K562 (cell line): ENCODE measurements around the gene SVIP. TPM values are rescaled to one million over a fixed set of nuclear protein-coding genes. Genes with fewer than 3 reads are reported as not detected.

Experiments used
- ATAC-seq: fragments of 200-7000 bp; cut with Tn5 transposase; 3 replicates; pipeline ENCODE4 v1.9.1; 2020; ENCODE audit warnings: moderate library complexity
- BruUV-seq: library from RNA; stranded (reverse); fragments of 400-500 nt; replicated peaks from 2 replicates; lab custom pipeline; 2021; lab: Mats Ljungman, UMichigan
- CTCF ChIA-PET: fragments of 300-600 bp; formaldehyde crosslinking; extraction: SDS; loops from one replicate; lab custom pipeline; 2021; ENCODE audit warnings: low intra/inter-chr PET ratio; lab: Yijun Ruan, JAX
- POLR2A ChIA-PET: fragments of 300-600, 350-650 bp; sonication (Branson Sonifier 250); formaldehyde crosslinking; extraction: SDS; loops from one replicate; lab custom pipeline; 2021; ENCODE audit warnings: antibody characterized with exemption, inconsistent platforms; lab: Yijun Ruan, JAX
- DNase-seq, 4 experiments: peaks; one replicate each; pipeline versions ENCODE4 v3.0.0 to v3.0.0-alpha.2; 2011 to 2018; ENCODE audit warnings: low spot score in 3 of 4, mixed read lengths in 3 of 4; ENCODE audit errors: extremely low read depth in 1 of 4
- FAIRE-seq: peaks from 2 replicates; lab custom pipeline; 2011; peaks lifted over from hg19 to GRCh38; lab: Jason Lieb, UNC
- H2AFZ ChIP-seq: 2 replicates; pipeline ENCODE4 v1.6.0; 2011; ENCODE audit warnings: low read depth, low read length, control low read depth, inconsistent platforms
- H3K27ac ChIP-seq: fragments of 200-600 bp; 3 replicates; pipeline ENCODE4 v1.8.0; 2011; ENCODE audit warnings: low read depth, mild to moderate bottlenecking, control low read depth, inconsistent platforms, low read length, moderate library complexity, mixed read lengths; ENCODE audit errors: extremely low read depth
- H3K27me3 ChIP-seq, 2 experiments: fragments of 300-600 bp in 1 of 2; 2 replicates in 1 of 2; 3 replicates in 1 of 2; pipeline versions ENCODE4 v1.6.0 to v1.8.0; 2011; ENCODE audit warnings: inconsistent platforms in 2 of 2, low read length in 2 of 2, mild to moderate bottlenecking in 1 of 2, mixed read lengths in 1 of 2, moderate library complexity in 1 of 2; ENCODE audit not compliant: control insufficient read depth in 2 of 2, insufficient read depth in 2 of 2
- H3K36me3 ChIP-seq: fragments of 300-600 bp; 3 replicates; pipeline ENCODE4 v1.8.0; 2011; ENCODE audit warnings: mild to moderate bottlenecking, low read length, inconsistent platforms; ENCODE audit not compliant: control insufficient read depth, insufficient read depth
- H3K4me1 ChIP-seq, 2 experiments: fragments of 200-600 bp in 1 of 2; replicated peaks in 1 of 2; 2 replicates in 1 of 2; 3 replicates in 1 of 2; pipeline versions ENCODE4 v1.5.1 to v1.8.0; 2011; ENCODE audit warnings: inconsistent platforms in 2 of 2, low read length in 2 of 2, mild to moderate bottlenecking in 1 of 2, mixed read lengths in 1 of 2, moderate library complexity in 1 of 2; ENCODE audit not compliant: control insufficient read depth in 2 of 2, insufficient read depth in 2 of 2
- H3K4me2 ChIP-seq: 2 replicates; pipeline ENCODE4 v1.6.1; 2011; ENCODE audit warnings: low read length, control low read depth, inconsistent platforms, mixed read lengths; ENCODE audit not compliant: insufficient read depth
- H3K4me3 ChIP-seq: fragments of 200-600 bp; sonication (generic), shearing (Covaris generic); 2 replicates; pipeline ENCODE4 v1.5.1; 2016; ENCODE audit warnings: control low read depth, inconsistent platforms
- H3K79me2 ChIP-seq: fragments of 200-600 bp; 3 replicates; pipeline ENCODE4 v1.8.0; 2011; ENCODE audit warnings: low read length, inconsistent platforms; ENCODE audit not compliant: control insufficient read depth, insufficient read depth
- H3K9ac ChIP-seq, 2 experiments: 2 replicates each; pipeline versions ENCODE4 v1.6.0 to v1.6.1; 2011; ENCODE audit warnings: low read depth in 2 of 2, low read length in 2 of 2, control low read depth in 1 of 2, inconsistent platforms in 1 of 2, mild to moderate bottlenecking in 1 of 2, mixed read lengths in 1 of 2; ENCODE audit not compliant: insufficient read depth in 1 of 2
- H3K9me1 ChIP-seq: one replicate; pipeline ENCODE4 v1.6.0; 2011; ENCODE audit warnings: inconsistent platforms, mild to moderate bottlenecking, low read length, moderate library complexity; ENCODE audit not compliant: control insufficient read depth, insufficient read depth
- H3K9me3 ChIP-seq: replicated peaks from 2 replicates; pipeline ENCODE4 v1.5.1; 2011; ENCODE audit warnings: low read depth, low read length, inconsistent platforms; ENCODE audit not compliant: control insufficient read depth, insufficient read depth
- H4K20me1 ChIP-seq: replicated peaks from 2 replicates; pipeline ENCODE4 v1.6.1; 2011; ENCODE audit warnings: low read length, inconsistent platforms, mixed read lengths; ENCODE audit not compliant: control insufficient read depth, insufficient read depth
- ATF1 ChIP-seq, 2 experiments: fragments of 450-650 bp in 1 of 2; IDR thresholded peaks; 2 replicates each; pipeline ENCODE4 v1.6.1; 2016; ENCODE audit warnings: missing compliant biosample characterization in 1 of 2, missing genetic modification characterization in 1 of 2
- DMBX1 ChIP-seq: fragments of 250-450 bp; sonication (Bioruptor Pico); IDR thresholded peaks from 2 replicates; pipeline ENCODE4 v1.8.0; 2022; ENCODE audit warnings: inconsistent platforms, mild to moderate bottlenecking, moderate library complexity, borderline replicate concordance
- GTF2A2 ChIP-seq: IDR thresholded peaks from 2 replicates; pipeline ENCODE4 v1.6.1; 2016; ENCODE audit warnings: mild to moderate bottlenecking, missing genetic modification characterization, missing compliant biosample characterization
- HDGF ChIP-seq: fragments of 450-650 bp; IDR thresholded peaks from 2 replicates; pipeline ENCODE4 v1.6.1; 2016
- SIN3B ChIP-seq: fragments of 450-650 bp; IDR thresholded peaks from 2 replicates; pipeline ENCODE4 v1.6.1; 2017; ENCODE audit warnings: low read depth, mild to moderate bottlenecking, moderate library complexity
- SRF ChIP-seq, 2 experiments: fragments of 250-450, 450-650 bp in 1 of 2; sonication (Bioruptor Pico) in 1 of 2; sonication (generic) in 1 of 2; formaldehyde crosslinking; IDR thresholded peaks; 2 replicates each; pipeline versions ENCODE4 v1.5.0 to v1.5.1; 2020 to 2022; ENCODE audit warnings: mild to moderate bottlenecking in 1 of 2, missing genetic modification reagents in 1 of 2
- TCFL5 ChIP-seq: fragments of 250-450 bp; sonication (Bioruptor Pico); conservative IDR thresholded peaks from 2 replicates; pipeline ENCODE4 v1.6.1; 2021; ENCODE audit warnings: mild to moderate bottlenecking, moderate library complexity, matching md5 sums
- ZBTB8A ChIP-seq: fragments of 450-650 bp; IDR thresholded peaks from 2 replicates; pipeline ENCODE4 v1.6.1; 2018; ENCODE audit warnings: mild to moderate bottlenecking, moderate library complexity; ENCODE audit not compliant: partially characterized antibody
- ZNF146 ChIP-seq: IDR thresholded peaks from one replicate; pipeline ENCODE4 v1.6.1; 2018; ENCODE audit warnings: missing compliant biosample characterization; ENCODE audit not compliant: unreplicated experiment
- ZNF436 ChIP-seq: fragments of 250-450, 450-650 bp; sonication (Bioruptor Pico); formaldehyde crosslinking; IDR thresholded peaks from 2 replicates; pipeline ENCODE4 v1.7.0; 2020; ENCODE audit warnings: mild to moderate bottlenecking
- whole genome bisulfite sequencing: fragments of 100-300 bp; shearing (Covaris generic); methylation state at CpG from one replicate; pipeline ENCODE4 v1.1.6; 2016; ENCODE audit warnings: low coverage, mixed read lengths; ENCODE audit not compliant: insufficient coverage; ENCODE audit errors: missing lambda C conversion rate; 5-methylcytosine and 5-hydroxymethylcytosine counted together
- in situ Hi-C: fragments of 300-500 bp; cut with MboI; formaldehyde crosslinking; loops from 4 replicates; pipeline ENCODE4 v1.15.0; 2018; ENCODE audit warnings: inconsistent platforms, mixed read lengths
- intact Hi-C: fragments of 100-400 bp; cut with micrococcal nuclease; formaldehyde crosslinking; loops from 2 replicates; pipeline ENCODE4 v1.14.2; 2022
- polyA plus RNA-seq, 8 experiments: library from polyadenylated mRNA; depleted of rRNA in 4 of 8; stranded (reverse) in 5 of 8; unstranded in 3 of 8; fragments of >200 nt; fragmentation: Nextera tagmentation in 2 of 8; fragmentation: Illumina TruSeq in 1 of 8; extraction: Ambion mirVana in 2 of 8; extraction: Trizol in 1 of 8; gene quantifications; 2 replicates each; pipeline versions ENCODE4 v1.2.1 to v1.2.3, GENCODE V29; 2011 to 2014; ENCODE audit warnings: inconsistent platforms in 1 of 8, missing spikeins in 1 of 8
- total RNA-seq, 7 experiments: library from RNA; depleted of rRNA in 6 of 7; stranded (reverse); fragments of >200 nt in 6 of 7; fragmentation: Illumina TruSeq in 2 of 7; extraction: Trizol in 2 of 7; gene quantifications; 2 replicates each; pipeline versions ENCODE4 v1.2.1 to v1.2.3, GENCODE V29; 2011 to 2021; ENCODE audit warnings: low replicate concordance in 1 of 7

The SVIP gene
- total and polyA plus RNA-seq, 9 of the 15 experiments (the other 6 are each of a cell fraction or from before 2014, with no cell fraction given): 17.9 to 62.5 (median 47.5) TPM

DNA sequence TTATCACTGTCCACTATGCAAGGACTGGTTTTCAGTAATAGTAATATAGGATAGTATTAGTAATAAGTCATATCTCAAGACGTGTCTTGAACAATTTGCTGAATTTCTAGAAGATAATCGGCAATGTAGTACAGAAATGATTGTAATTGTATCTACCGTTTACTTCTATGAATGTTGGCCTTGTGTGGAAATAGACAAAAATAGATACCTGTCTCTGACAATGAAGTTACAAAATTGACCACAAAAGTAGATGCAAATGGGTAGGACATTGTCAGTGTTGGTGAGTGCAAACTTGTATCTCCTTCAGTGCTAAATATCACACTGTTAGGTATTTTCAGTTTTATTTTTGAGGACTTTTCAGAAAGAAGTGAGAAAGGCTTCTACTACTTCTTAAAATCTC lies 43.1 kb downstream of the SVIP start:
- no peak for FAIRE-seq
- intact Hi-C loops: loop anchor here (10.0 kb wide), 1 partner anchor 532 kb away; no protein-coding TSS in a partner anchor
- CTCF ChIA-PET: interaction anchor here (2.7 kb wide), 1 partner anchor 452 kb away, joined by 16 read pairs; no protein-coding TSS in a partner anchor

DNA sequence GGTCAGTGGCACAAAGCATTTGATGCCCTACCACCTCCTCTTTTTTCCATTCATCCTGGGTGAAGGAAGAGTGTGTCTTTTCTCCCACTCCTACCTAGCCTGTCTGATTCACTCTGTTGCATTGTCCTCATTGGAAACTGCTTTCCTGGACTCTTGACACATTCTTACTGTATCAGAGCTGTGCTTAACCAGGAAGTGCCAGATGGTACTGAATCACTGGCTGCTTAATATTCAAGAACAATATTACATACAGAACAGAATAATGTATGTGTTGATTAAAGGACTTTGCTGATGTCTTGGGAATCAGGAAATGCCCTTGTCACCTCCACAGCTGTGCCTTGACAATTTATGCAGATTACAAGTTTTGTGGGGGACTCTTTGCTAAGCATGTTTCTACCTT lies 44.4 kb downstream of the SVIP start:
- ChIA-PET POLR2A (interaction anchor here (0.6 kb wide), 1 partner anchor 16 kb away, joined by 3 read pairs; no protein-coding TSS in a partner anchor), CTCF (no interaction called here)
- Histone ChIP-seq H3K27ac (no peak overlapping the region), H2AFZ (no peak overlapping the region), H3K4me1 (no peaks in the 10 kb centered on the region), H4K20me1 (no peaks in the 10 kb centered on the region), H3K4me2 (no peak overlapping the region), H3K79me2 (no peaks in the 10 kb centered on the region), H3K9me3 (no peaks in the 10 kb centered on the region), H3K9ac (no peak overlapping the region), H3K27me3 (no peaks in the 10 kb centered on the region), H3K36me3 (no peaks in the 10 kb centered on the region), H3K4me3 (no peak overlapping the region), H3K9me1 (no peaks in the 10 kb centered on the region)
- ATAC-seq: no peak
- intact Hi-C loops: loop anchor here (10.0 kb wide), 1 partner anchor 530 kb away; no protein-coding TSS in a partner anchor
- no peak for FAIRE-seq
- TF ChIP-seq SIN3B (no peak), HDGF (no peak), TCFL5 (CRISPR knock-in tag) (no peak), GTF2A2 (tag) (no peak)
- in situ Hi-C loops: no loop called here
- no TSS peak for BruUV-seq
- no peak for DNase-seq

More for the DNA sequence above, 43.1 kb downstream of the SVIP start:
- Histone ChIP-seq H3K27ac (no peak overlapping the region), H3K9me1 (no peaks in the 10 kb centered on the region), H3K27me3 (no peaks in the 10 kb centered on the region), H3K9me3 (no peaks in the 10 kb centered on the region), H3K36me3 (no peaks in the 10 kb centered on the region), H3K79me2 (no peaks in the 10 kb centered on the region), H3K9ac (no peak overlapping the region), H3K4me2 (no peak overlapping the region), H3K4me3 (no peak overlapping the region), H3K4me1 (no peaks in the 10 kb centered on the region; a peak in 1 of 5 replicates), H4K20me1 (no peaks in the 10 kb centered on the region), H2AFZ (no peak overlapping the region)
- BruUV-seq: no TSS peak
- in situ Hi-C loops: no loop called here
- WGBS: 29% methylated on average over 3 of the region's 3 CpGs
- TF ChIP-seq ATF1 (CRISPR knock-in tag; IDR thresholded peaks at IDR 0.05) (no peak), ATF1 (tag; IDR thresholded peaks at IDR 0.05) (no peak), SRF (CRISPR knock-in tag; IDR thresholded peaks at IDR 0.05) (no peak), ZNF436 (no peak), ZBTB8A (no peak), ZNF146 (CRISPR knock-in tag) (no peak), DMBX1 (CRISPR knock-in tag) (no peak)
- no peak for ATAC-seq
- POLR2A ChIA-PET: no interaction called here
- no peak for DNase-seq
